Astrocyte (in vitro differentiated cells and primary cell): ENCODE data around the gene ZBTB24. TPM values are rescaled to one million over a fixed set of nuclear protein-coding genes. Genes with fewer than 3 reads are reported as not detected.

Experiments
- DNase-seq: peaks from one replicate; pipeline ENCODE4 v3.0.0-alpha.2; 2010; ENCODE audit warnings: low read depth
- FAIRE-seq: peaks from 2 replicates; lab custom pipeline; 2011; peaks lifted over from hg19 to GRCh38; lab: Jason Lieb, UNC
- H2AFZ ChIP-seq: 2 replicates; pipeline ENCODE4 v1.6.0; 2012; ENCODE audit warnings: low read depth, low read length, inconsistent platforms
- H3K27ac ChIP-seq: 2 replicates; pipeline ENCODE4 v1.5.1; 2011; ENCODE audit warnings: low read depth, low read length, inconsistent platforms
- H3K27me3 ChIP-seq: 2 replicates; pipeline ENCODE4 v1.6.0; 2011; ENCODE audit warnings: low read length, inconsistent platforms; ENCODE audit not compliant: insufficient read depth
- H3K36me3 ChIP-seq: 2 replicates; pipeline ENCODE4 v1.5.1; 2011; ENCODE audit warnings: low read length, inconsistent platforms; ENCODE audit not compliant: insufficient read depth
- H3K4me1 ChIP-seq: 2 replicates; pipeline ENCODE4 v1.5.1; 2011; ENCODE audit warnings: low read length, inconsistent platforms; ENCODE audit not compliant: insufficient read depth
- H3K4me2 ChIP-seq: 2 replicates; pipeline ENCODE4 v1.6.0; 2012; ENCODE audit warnings: low read length, inconsistent platforms
- H3K4me3 ChIP-seq: 2 replicates; pipeline ENCODE4 v1.5.1; 2011; ENCODE audit warnings: low read depth, mild to moderate bottlenecking, low read length, inconsistent platforms; ENCODE audit not compliant: insufficient read depth
- H3K79me2 ChIP-seq: 2 replicates; pipeline ENCODE4 v1.6.0; 2012; ENCODE audit warnings: mild to moderate bottlenecking, low read length, inconsistent platforms; ENCODE audit not compliant: insufficient read depth
- H3K9ac ChIP-seq: 2 replicates; pipeline ENCODE4 v1.6.0; 2012; ENCODE audit warnings: mild to moderate bottlenecking, low read length, inconsistent platforms
- H3K9me3 ChIP-seq: 2 replicates; pipeline ENCODE4 v1.5.1; 2012; ENCODE audit warnings: low read depth, mild to moderate bottlenecking, low read length, inconsistent platforms; ENCODE audit not compliant: insufficient read depth
- H4K20me1 ChIP-seq: 2 replicates; pipeline ENCODE4 v1.6.0; 2012; ENCODE audit warnings: low read length, inconsistent platforms; ENCODE audit not compliant: insufficient read depth
- H3K27ac Mint-ChIP-seq: one replicate; pipeline ENCODE4 v1.8.0; 2021; ENCODE audit warnings: mild to moderate bottlenecking, mixed read lengths; ENCODE audit not compliant: unreplicated experiment
- H3K27me3 Mint-ChIP-seq: one replicate; pipeline ENCODE4 v1.8.0; 2021; ENCODE audit warnings: low read depth, mixed read lengths; ENCODE audit not compliant: unreplicated experiment
- H3K36me3 Mint-ChIP-seq: one replicate; pipeline ENCODE4 v1.8.0; 2021; ENCODE audit warnings: low read depth, mixed read lengths; ENCODE audit not compliant: unreplicated experiment
- H3K4me1 Mint-ChIP-seq: one replicate; pipeline ENCODE4 v1.8.0; 2021; ENCODE audit warnings: low read depth, mixed read lengths; ENCODE audit not compliant: unreplicated experiment
- H3K4me3 Mint-ChIP-seq: one replicate; pipeline ENCODE4 v1.8.0; 2021; ENCODE audit warnings: mild to moderate bottlenecking, moderate library complexity, mixed read lengths; ENCODE audit not compliant: unreplicated experiment
- H3K9me3 Mint-ChIP-seq: one replicate; pipeline ENCODE4 v1.8.0; 2021; ENCODE audit warnings: mild to moderate bottlenecking, mixed read lengths; ENCODE audit not compliant: unreplicated experiment
- EZH2 ChIP-seq: IDR thresholded peaks from 2 replicates; pipeline ENCODE4 v1.6.1; 2012; ENCODE audit warnings: mild to moderate bottlenecking, low read length, inconsistent platforms; ENCODE audit not compliant: insufficient read depth
- total RNA-seq: library from RNA; stranded (reverse); gene quantifications from 2 replicates; pipeline ENCODE4 v1.2.1, GENCODE V29; 2021
- TF ChIP-seq, protein P1 (sequence below): IDR thresholded peaks from 2 replicates; pipeline ENCODE4 v1.5.1; 2011; ENCODE audit warnings: low read depth, mild to moderate bottlenecking, inconsistent platforms, low read length, moderate library complexity; ENCODE audit not compliant: insufficient read depth

ZBTB24 gene
- total RNA-seq, 1 donor from 2014 or later = 9.3 TPM

DNA sequence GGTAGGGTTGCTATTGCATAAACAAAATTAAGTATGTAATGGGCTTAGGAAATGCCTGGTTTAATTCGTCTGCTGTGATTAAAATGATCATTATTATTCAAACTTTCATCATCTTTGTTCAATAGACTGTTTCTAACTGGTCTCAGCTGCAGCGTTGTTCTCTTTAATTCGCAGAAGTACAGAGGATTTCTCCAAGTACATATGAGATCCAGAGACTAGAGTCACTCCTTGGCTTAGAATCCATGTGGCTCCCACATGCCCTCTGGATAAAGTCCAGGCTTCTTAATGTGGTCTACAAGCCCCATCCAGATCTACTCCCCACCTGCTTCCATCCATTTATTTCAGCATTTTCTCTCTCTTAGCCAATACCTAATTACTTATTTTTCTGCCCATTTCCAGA lies 1.1 kb upstream of the ZBTB24 start:
- H3K27ac ChIP-seq = no peak overlapping the region
- peaks cover 13% of the 10 kb centered on the region for H3K36me3 ChIP-seq
- H3K79me2 ChIP-seq = peaks cover 33% of the 10 kb centered on the region
- DNase-seq = peak; percentile 12
- peaks cover 9% of the 10 kb centered on the region for H3K4me1 ChIP-seq
- H2AFZ ChIP-seq = peak overlapping the region; percentile 81
- H3K9me3 Mint-ChIP-seq = no peaks in the 10 kb centered on the region
- peaks cover 3% of the 10 kb centered on the region for H3K27me3 ChIP-seq
- H3K4me2 ChIP-seq = peak overlapping the region; percentile 82
- H3K27me3 Mint-ChIP-seq = no peaks in the 10 kb centered on the region
- no peak for FAIRE-seq
- peak overlapping the region; percentile 67 for H3K4me3 ChIP-seq
- H3K9me3 ChIP-seq = no peaks in the 10 kb centered on the region
- no peak overlapping the region for H3K27ac Mint-ChIP-seq
- H3K9ac ChIP-seq = peak overlapping the region; percentile 34
- H4K20me1 ChIP-seq = peaks cover 7% of the 10 kb centered on the region
- H3K4me3 Mint-ChIP-seq = peak overlapping the region; percentile 81
- peaks cover 3% of the 10 kb centered on the region for H3K4me1 Mint-ChIP-seq
- peaks cover 2% of the 10 kb centered on the region for H3K36me3 Mint-ChIP-seq
- no peak for TF ChIP-seq EZH2
- TF ChIP-seq, protein P1, sequence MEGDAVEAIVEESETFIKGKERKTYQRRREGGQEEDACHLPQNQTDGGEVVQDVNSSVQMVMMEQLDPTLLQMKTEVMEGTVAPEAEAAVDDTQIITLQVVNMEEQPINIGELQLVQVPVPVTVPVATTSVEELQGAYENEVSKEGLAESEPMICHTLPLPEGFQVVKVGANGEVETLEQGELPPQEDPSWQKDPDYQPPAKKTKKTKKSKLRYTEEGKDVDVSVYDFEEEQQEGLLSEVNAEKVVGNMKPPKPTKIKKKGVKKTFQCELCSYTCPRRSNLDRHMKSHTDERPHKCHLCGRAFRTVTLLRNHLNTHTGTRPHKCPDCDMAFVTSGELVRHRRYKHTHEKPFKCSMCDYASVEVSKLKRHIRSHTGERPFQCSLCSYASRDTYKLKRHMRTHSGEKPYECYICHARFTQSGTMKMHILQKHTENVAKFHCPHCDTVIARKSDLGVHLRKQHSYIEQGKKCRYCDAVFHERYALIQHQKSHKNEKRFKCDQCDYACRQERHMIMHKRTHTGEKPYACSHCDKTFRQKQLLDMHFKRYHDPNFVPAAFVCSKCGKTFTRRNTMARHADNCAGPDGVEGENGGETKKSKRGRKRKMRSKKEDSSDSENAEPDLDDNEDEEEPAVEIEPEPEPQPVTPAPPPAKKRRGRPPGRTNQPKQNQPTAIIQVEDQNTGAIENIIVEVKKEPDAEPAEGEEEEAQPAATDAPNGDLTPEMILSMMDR = no peak

DNA sequence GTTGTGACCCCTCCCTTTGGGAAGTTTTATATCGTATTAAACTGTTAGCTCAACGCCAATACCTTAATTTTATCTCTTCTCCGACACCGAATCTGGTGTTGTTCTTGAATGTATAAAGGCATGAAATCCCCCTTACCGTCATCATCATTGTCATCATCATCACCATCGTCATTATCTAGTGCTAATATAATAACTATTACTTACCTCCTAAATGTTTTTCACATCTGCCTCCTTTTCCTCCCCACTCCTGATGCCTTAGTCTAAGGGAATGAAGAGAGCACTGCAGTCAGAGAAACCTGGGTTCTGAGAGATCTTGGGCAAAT lies 677 bp upstream of the ZBTB24 start:
- Mint-ChIP-seq H3K4me3 (peak overlapping the region; percentile 81), H3K36me3 (peaks cover 2% of the 10 kb centered on the region), H3K27me3 (no peaks in the 10 kb centered on the region), H3K27ac (no peak overlapping the region), H3K4me1 (peaks cover 6% of the 10 kb centered on the region), H3K9me3 (no peaks in the 10 kb centered on the region)
- H4K20me1 ChIP-seq = peaks cover 10% of the 10 kb centered on the region
- DNase-seq = peak; percentile 15
- FAIRE-seq = no peak
- peak overlapping the region; percentile 82 for H3K4me2 ChIP-seq
- H3K9me3 ChIP-seq = no peaks in the 10 kb centered on the region
- H3K36me3 ChIP-seq = peaks cover 13% of the 10 kb centered on the region
- peak overlapping the region; percentile 34 for H3K9ac ChIP-seq
- peaks cover 37% of the 10 kb centered on the region for H3K79me2 ChIP-seq
- peaks cover 12% of the 10 kb centered on the region for H3K4me1 ChIP-seq
- no peak for TF ChIP-seq EZH2
- H3K27me3 ChIP-seq = peaks cover 3% of the 10 kb centered on the region
- H2AFZ ChIP-seq = peak overlapping the region; percentile 81
- peak overlapping the region; percentile 67 for H3K4me3 ChIP-seq
- H3K27ac ChIP-seq = no peak overlapping the region

DNA sequence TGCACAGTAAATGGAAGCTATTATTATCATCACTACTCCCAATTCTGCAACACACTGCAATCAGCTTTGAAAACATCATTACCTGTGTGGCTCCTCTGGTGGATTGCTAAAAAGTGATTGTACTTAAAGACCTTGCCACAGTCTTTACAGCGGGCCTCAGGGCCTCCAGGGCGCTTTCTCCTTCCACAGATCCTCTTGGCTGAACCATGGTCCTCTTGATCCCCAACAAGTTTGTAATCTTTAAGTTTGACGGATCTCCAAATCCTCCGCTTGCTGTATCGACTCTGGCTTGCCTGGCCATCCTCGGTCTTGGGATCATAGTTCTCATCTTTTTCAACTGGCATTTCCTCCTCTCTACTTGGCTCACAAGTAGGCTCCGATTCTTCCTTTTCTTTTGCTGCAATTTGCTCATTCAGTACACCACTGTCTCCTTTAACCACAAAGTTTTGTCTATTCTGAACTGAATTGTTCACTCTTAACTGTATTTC lies 2.0 kb downstream of the ZBTB24 start:
- Histone ChIP-seq H3K27me3 (no peaks in the 10 kb centered on the region), H4K20me1 (peaks cover 33% of the 10 kb centered on the region), H2AFZ (no peak overlapping the region), H3K36me3 (peaks cover 19% of the 10 kb centered on the region), H3K27ac (no peak overlapping the region), H3K9me3 (no peaks in the 10 kb centered on the region), H3K79me2 (peaks cover 63% of the 10 kb centered on the region), H3K9ac (no peak overlapping the region), H3K4me1 (peaks cover 12% of the 10 kb centered on the region), H3K4me3 (no peak overlapping the region), H3K4me2 (peak overlapping the region; percentile 84)
- Mint-ChIP-seq H3K4me1 (peaks cover 18% of the 10 kb centered on the region), H3K4me3 (peak overlapping the region; percentile 94), H3K27me3 (no peaks in the 10 kb centered on the region), H3K36me3 (peaks cover 6% of the 10 kb centered on the region), H3K9me3 (no peaks in the 10 kb centered on the region), H3K27ac (no peak overlapping the region)
- FAIRE-seq (no peak), DNase-seq (no peak)
- TF ChIP-seq, protein P1 = no peak
- no peak for TF ChIP-seq EZH2
